Measurements from ENCODE around the gene ECI1.

GRCh38 chr16:2252806-2253148 is 1.4 kb upstream of the ECI1 start:
- no peak for TF ChIP-seq POLR2A (IDR thresholded peaks at IDR 0.05)
- TF ChIP-seq, protein P1, sequence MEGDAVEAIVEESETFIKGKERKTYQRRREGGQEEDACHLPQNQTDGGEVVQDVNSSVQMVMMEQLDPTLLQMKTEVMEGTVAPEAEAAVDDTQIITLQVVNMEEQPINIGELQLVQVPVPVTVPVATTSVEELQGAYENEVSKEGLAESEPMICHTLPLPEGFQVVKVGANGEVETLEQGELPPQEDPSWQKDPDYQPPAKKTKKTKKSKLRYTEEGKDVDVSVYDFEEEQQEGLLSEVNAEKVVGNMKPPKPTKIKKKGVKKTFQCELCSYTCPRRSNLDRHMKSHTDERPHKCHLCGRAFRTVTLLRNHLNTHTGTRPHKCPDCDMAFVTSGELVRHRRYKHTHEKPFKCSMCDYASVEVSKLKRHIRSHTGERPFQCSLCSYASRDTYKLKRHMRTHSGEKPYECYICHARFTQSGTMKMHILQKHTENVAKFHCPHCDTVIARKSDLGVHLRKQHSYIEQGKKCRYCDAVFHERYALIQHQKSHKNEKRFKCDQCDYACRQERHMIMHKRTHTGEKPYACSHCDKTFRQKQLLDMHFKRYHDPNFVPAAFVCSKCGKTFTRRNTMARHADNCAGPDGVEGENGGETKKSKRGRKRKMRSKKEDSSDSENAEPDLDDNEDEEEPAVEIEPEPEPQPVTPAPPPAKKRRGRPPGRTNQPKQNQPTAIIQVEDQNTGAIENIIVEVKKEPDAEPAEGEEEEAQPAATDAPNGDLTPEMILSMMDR (IDR thresholded peaks at IDR 0.05) = no peak
